Measurements from ENCODE around the gene GADD45G.

GADD45G gene

GRCh38 chr9:89640801-89641200, 36.0 kb downstream of the GADD45G start:
- Histone ChIP-seq H3K36me3 (ENCODE audit: control insufficient read depth, insufficient read depth, low read length) (no peaks in the 10 kb centered on the region), H3K27me3 (replicated peaks; ENCODE audit: control insufficient read depth, insufficient read depth, low read length) (no peaks in the 10 kb centered on the region; the same call in 1 of the 2 replicates), H3K4me3 (replicated peaks; ENCODE audit: low read depth, low read length) (no peak overlapping the region)
- no peak for DNase-seq (ENCODE audit: extremely low read depth, insufficient read length)
- TF ChIP-seq, protein P1, sequence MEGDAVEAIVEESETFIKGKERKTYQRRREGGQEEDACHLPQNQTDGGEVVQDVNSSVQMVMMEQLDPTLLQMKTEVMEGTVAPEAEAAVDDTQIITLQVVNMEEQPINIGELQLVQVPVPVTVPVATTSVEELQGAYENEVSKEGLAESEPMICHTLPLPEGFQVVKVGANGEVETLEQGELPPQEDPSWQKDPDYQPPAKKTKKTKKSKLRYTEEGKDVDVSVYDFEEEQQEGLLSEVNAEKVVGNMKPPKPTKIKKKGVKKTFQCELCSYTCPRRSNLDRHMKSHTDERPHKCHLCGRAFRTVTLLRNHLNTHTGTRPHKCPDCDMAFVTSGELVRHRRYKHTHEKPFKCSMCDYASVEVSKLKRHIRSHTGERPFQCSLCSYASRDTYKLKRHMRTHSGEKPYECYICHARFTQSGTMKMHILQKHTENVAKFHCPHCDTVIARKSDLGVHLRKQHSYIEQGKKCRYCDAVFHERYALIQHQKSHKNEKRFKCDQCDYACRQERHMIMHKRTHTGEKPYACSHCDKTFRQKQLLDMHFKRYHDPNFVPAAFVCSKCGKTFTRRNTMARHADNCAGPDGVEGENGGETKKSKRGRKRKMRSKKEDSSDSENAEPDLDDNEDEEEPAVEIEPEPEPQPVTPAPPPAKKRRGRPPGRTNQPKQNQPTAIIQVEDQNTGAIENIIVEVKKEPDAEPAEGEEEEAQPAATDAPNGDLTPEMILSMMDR (IDR thresholded peaks at IDR 0.05; ENCODE audit: insufficient read depth, low read length, poor library complexity, severe bottlenecking) = no peak

GRCh38 chr9:89641980-89642379, 37.2 kb downstream of the GADD45G start:
- H3K27me3 ChIP-seq (replicated peaks; ENCODE audit: control insufficient read depth, insufficient read depth, low read length) = no peaks in the 10 kb centered on the region; the same call in 1 of the 2 replicates
- no peaks in the 10 kb centered on the region for H3K36me3 ChIP-seq (ENCODE audit: control insufficient read depth, insufficient read depth, low read length)
- H3K4me3 ChIP-seq (replicated peaks; ENCODE audit: low read depth, low read length) = no peak overlapping the region
- no peak for DNase-seq (ENCODE audit: extremely low read depth, insufficient read length)
- TF ChIP-seq, protein P1 (IDR thresholded peaks at IDR 0.05; ENCODE audit: insufficient read depth, low read length, poor library complexity, severe bottlenecking) = no peak

GRCh38 chr9:89642789-89643188, 38.0 kb downstream of the GADD45G start:
- no peaks in the 10 kb centered on the region for H3K36me3 ChIP-seq (ENCODE audit: control insufficient read depth, insufficient read depth, low read length)
- TF ChIP-seq, protein P1 (IDR thresholded peaks at IDR 0.05; ENCODE audit: insufficient read depth, low read length, poor library complexity, severe bottlenecking) = no peak
- no peaks in the 10 kb centered on the region; the same call in 1 of the 2 replicates for H3K27me3 ChIP-seq (replicated peaks; ENCODE audit: control insufficient read depth, insufficient read depth, low read length)
- no peak for DNase-seq (ENCODE audit: extremely low read depth, insufficient read length)
- H3K4me3 ChIP-seq (replicated peaks; ENCODE audit: low read depth, low read length) = no peak overlapping the region

DNA sequence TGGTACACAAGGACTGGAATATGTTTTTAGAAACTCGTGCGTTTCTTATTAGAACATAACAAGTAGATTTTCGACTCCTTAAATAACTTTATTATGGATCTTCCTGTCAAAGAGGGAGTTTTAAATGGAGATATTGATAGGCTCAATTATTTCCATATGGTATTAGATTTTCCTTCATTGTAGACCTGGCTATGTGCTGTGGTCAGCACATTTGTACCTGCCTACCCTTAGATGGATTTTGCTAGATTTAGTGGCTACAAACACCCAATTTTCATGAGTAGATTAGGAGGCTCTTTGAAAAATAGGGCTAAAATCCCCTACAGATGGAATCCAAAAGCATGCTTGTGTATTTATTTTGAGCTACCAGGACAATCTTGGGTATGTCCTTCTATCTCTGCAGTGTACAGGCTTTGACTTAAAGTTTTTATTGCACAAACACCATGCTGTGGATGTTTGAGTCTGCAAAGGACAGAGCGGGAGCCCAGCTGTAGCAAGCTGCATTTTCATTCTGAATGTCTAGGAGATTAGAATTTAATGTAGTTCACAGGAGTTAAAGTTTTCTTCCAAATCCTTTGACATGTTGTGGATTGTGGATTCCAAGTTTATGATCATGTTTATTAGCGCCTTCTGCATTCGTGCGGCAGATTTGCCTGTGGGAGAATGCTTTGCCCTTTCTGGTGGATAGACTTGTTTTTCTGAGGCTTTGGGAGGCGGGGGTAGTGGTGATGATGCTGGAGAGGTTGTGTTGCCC, 41.6 kb downstream of the GADD45G start:
- no peaks in the 10 kb centered on the region for H3K36me3 ChIP-seq (ENCODE audit: control insufficient read depth, insufficient read depth, low read length)

DNA sequence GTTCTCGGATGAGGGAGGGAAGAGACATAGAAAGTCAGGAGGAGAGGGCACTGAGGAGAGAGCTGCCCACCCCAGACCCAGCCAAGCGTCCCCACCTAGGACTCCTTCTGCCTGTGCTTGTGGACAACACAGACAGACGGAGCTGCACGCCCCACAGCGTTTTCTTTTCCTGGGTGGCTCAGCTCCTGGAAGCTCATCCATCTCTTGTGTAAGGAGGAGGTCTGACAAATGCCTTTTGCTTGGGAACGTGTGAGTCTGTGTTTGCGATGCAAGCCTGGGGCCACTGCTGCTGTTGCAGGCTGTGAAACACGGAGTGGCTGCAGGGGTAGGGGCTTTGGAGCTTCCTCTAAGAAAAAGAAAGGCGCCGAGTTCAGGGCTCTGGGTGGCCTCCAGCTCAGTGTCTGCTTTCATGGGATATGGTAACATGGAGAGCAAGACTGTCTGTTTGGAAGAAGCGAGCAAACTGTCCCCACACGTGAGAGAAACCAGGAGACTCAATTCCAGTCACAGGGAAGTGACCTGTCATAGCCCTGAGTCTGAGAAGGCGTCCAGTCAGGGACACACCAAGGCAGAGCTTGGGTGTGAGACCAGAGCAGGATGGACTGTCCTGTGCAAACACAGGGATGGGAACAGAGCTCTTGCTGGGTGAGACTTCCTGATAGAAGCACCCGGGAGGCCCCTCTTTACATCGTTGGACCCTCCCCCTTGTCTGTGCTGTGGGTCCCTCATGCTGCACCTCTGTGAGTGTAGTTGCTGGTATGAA, 42.7 kb downstream of the GADD45G start:
- H3K27me3 ChIP-seq (replicated peaks; ENCODE audit: control insufficient read depth, insufficient read depth, low read length) = no peaks in the 10 kb centered on the region
- H3K36me3 ChIP-seq (ENCODE audit: control insufficient read depth, insufficient read depth, low read length) = no peaks in the 10 kb centered on the region
- TF ChIP-seq, protein P1 (IDR thresholded peaks at IDR 0.05; ENCODE audit: insufficient read depth, low read length, poor library complexity, severe bottlenecking) = no peak
- no peak overlapping the region for H3K4me3 ChIP-seq (replicated peaks; ENCODE audit: low read depth, low read length)
- no peak for DNase-seq (ENCODE audit: extremely low read depth, insufficient read length)

More for the DNA sequence above, 41.6 kb downstream of the GADD45G start:
- DNase-seq (ENCODE audit: extremely low read depth, insufficient read length) = no peak
- no peaks in the 10 kb centered on the region for H3K27me3 ChIP-seq (replicated peaks; ENCODE audit: control insufficient read depth, insufficient read depth, low read length)
- TF ChIP-seq, protein P1 (IDR thresholded peaks at IDR 0.05; ENCODE audit: insufficient read depth, low read length, poor library complexity, severe bottlenecking) = no peak
- H3K4me3 ChIP-seq (replicated peaks; ENCODE audit: low read depth, low read length) = no peak overlapping the region
